H9 (cell line): ENCODE measurements around the gene PLS3. TPM values are rescaled to one million over a fixed set of nuclear protein-coding genes. Genes with fewer than 3 reads are reported as not detected.

ENCODE experiments used
- DNase-seq: peaks from one replicate; pipeline ENCODE4 v3.0.0-alpha.2; 2017
- H2AFZ ChIP-seq: one replicate; pipeline ENCODE4 v1.6.1; 2013; ENCODE audit warnings: mild to moderate bottlenecking, low read length, control low read depth, moderate library complexity
- H2AK5ac ChIP-seq: 2 replicates; pipeline ENCODE4 v1.6.1; 2013; ENCODE audit warnings: low read length, control low read depth, mixed read lengths; ENCODE audit not compliant: insufficient read length
- H2BK120ac ChIP-seq: one replicate; pipeline ENCODE4 v1.6.1; 2013; ENCODE audit warnings: low read depth, mild to moderate bottlenecking, low read length, control low read depth, inconsistent platforms; ENCODE audit not compliant: poor library complexity, severe bottlenecking
- H2BK12ac ChIP-seq: 2 replicates; pipeline ENCODE4 v1.6.1; 2013; ENCODE audit warnings: low read length, control low read depth, mixed read lengths, low read depth; ENCODE audit not compliant: insufficient read length
- H2BK15ac ChIP-seq: 2 replicates; pipeline ENCODE4 v1.6.1; 2013; ENCODE audit warnings: low read depth, low read length, control low read depth
- H2BK20ac ChIP-seq: one replicate; pipeline ENCODE4 v1.6.1; 2013; ENCODE audit warnings: low read depth, mild to moderate bottlenecking, low read length, control low read depth, inconsistent platforms; ENCODE audit not compliant: poor library complexity, severe bottlenecking
- H2BK5ac ChIP-seq: 2 replicates; pipeline ENCODE4 v1.6.1; 2013; ENCODE audit warnings: low read length, control low read depth, mixed read lengths; ENCODE audit not compliant: insufficient read length
- H3K14ac ChIP-seq: 2 replicates; pipeline ENCODE4 v1.6.1; 2013; ENCODE audit warnings: low read length, control low read depth; ENCODE audit not compliant: insufficient read depth
- H3K18ac ChIP-seq: 2 replicates; pipeline ENCODE4 v1.6.1; 2013; ENCODE audit warnings: low read depth, mild to moderate bottlenecking, mixed read lengths, low read length, control low read depth; ENCODE audit not compliant: insufficient read length
- H3K23ac ChIP-seq: 2 replicates; pipeline ENCODE4 v1.6.1; 2013; ENCODE audit warnings: low read length, control low read depth, mixed read lengths, low read depth; ENCODE audit not compliant: insufficient read length
- H3K23me2 ChIP-seq: 2 replicates; pipeline ENCODE4 v1.6.1; 2013; ENCODE audit warnings: low read depth, mild to moderate bottlenecking, mixed read lengths, low read length, control low read depth; ENCODE audit not compliant: insufficient read length, poor library complexity, severe bottlenecking
- H3K27ac ChIP-seq: 2 replicates; pipeline ENCODE4 v1.5.1; 2013; ENCODE audit warnings: low read length, control low read depth, mixed read lengths, low read depth; ENCODE audit not compliant: insufficient read length
- H3K27me3 ChIP-seq: 2 replicates; pipeline ENCODE4 v1.6.1; 2013; ENCODE audit warnings: low read length, control low read depth, inconsistent platforms; ENCODE audit not compliant: insufficient read depth
- H3K4ac ChIP-seq: 2 replicates; pipeline ENCODE4 v1.6.1; 2013; ENCODE audit warnings: low read depth, mild to moderate bottlenecking, control low read depth, inconsistent platforms, low read length, moderate library complexity
- H3K4me1 ChIP-seq: 2 replicates; pipeline ENCODE4 v1.6.1; 2013; ENCODE audit warnings: low read length, control low read depth, inconsistent platforms; ENCODE audit not compliant: insufficient read depth
- H3K4me2 ChIP-seq: 2 replicates; pipeline ENCODE4 v1.6.1; 2013; ENCODE audit warnings: low read length, control low read depth, mixed read lengths; ENCODE audit not compliant: insufficient read length, insufficient read depth
- H3K56ac ChIP-seq: 2 replicates; pipeline ENCODE4 v1.6.1; 2013; ENCODE audit warnings: low read depth, mild to moderate bottlenecking, mixed read lengths, low read length, control low read depth; ENCODE audit not compliant: insufficient read length
- H3K79me1 ChIP-seq: 2 replicates; pipeline ENCODE4 v1.6.1; 2013; ENCODE audit warnings: low read depth, mild to moderate bottlenecking, moderate library complexity, low read length, control low read depth, inconsistent platforms; ENCODE audit not compliant: insufficient read depth, poor library complexity, severe bottlenecking
- H3K79me2 ChIP-seq: 2 replicates; pipeline ENCODE4 v1.6.1; 2013; ENCODE audit warnings: low read length, control low read depth, inconsistent platforms; ENCODE audit not compliant: insufficient read depth
- H3K9ac ChIP-seq: 2 replicates; pipeline ENCODE4 v1.6.1; 2013; ENCODE audit warnings: low read length, control low read depth, mixed read lengths; ENCODE audit not compliant: insufficient read length; ENCODE audit errors: extremely low read depth
- H3K9me3 ChIP-seq: one replicate; pipeline ENCODE4 v1.6.1; 2013; ENCODE audit warnings: low read depth, low read length, inconsistent platforms; ENCODE audit not compliant: control insufficient read depth
- H3T11ph ChIP-seq: one replicate; pipeline ENCODE4 v1.6.1; 2013; ENCODE audit warnings: mild to moderate bottlenecking, low read length, control low read depth, inconsistent platforms
- H4K20me1 ChIP-seq: one replicate; pipeline ENCODE4 v1.6.1; 2013; ENCODE audit not compliant: control insufficient read depth, insufficient read length, insufficient read depth
- H4K5ac ChIP-seq: 2 replicates; pipeline ENCODE4 v1.6.1; 2013; ENCODE audit warnings: low read depth, mild to moderate bottlenecking, mixed read lengths, low read length, control low read depth; ENCODE audit not compliant: insufficient read length
- H4K8ac ChIP-seq: replicated peaks from 2 replicates; pipeline ENCODE4 v1.6.1; 2013; ENCODE audit warnings: low read length, control low read depth, mixed read lengths, low read depth; ENCODE audit not compliant: insufficient read length
- H4K91ac ChIP-seq: 2 replicates; pipeline ENCODE4 v1.6.1; 2013; ENCODE audit warnings: low read depth, mild to moderate bottlenecking, moderate library complexity, mixed read lengths, low read length, control low read depth; ENCODE audit not compliant: insufficient read length
- H3K27ac Mint-ChIP-seq, 3 experiments: 2 replicates in 2 of 3; 3 replicates in 1 of 3; pipeline ENCODE4 v1.8.0; 2020 to 2021; ENCODE audit warnings: mixed read lengths in 3 of 3, mild to moderate bottlenecking in 1 of 3, moderate library complexity in 1 of 3
- H3K27me3 Mint-ChIP-seq: 2 replicates; pipeline ENCODE4 v1.8.0; 2021; ENCODE audit warnings: low read depth, mild to moderate bottlenecking, moderate library complexity, mixed read lengths
- H3K36me3 Mint-ChIP-seq, 3 experiments: 2 replicates in 2 of 3; 3 replicates in 1 of 3; pipeline ENCODE4 v1.8.0; 2020 to 2021; ENCODE audit warnings: low read depth in 3 of 3, mixed read lengths in 3 of 3; ENCODE audit not compliant: insufficient read depth in 1 of 3
- H3K4me1 Mint-ChIP-seq, 2 experiments: 2 replicates each; pipeline ENCODE4 v1.8.0; 2020; ENCODE audit warnings: mixed read lengths in 2 of 2
- H3K4me3 Mint-ChIP-seq, 2 experiments: 2 replicates in 1 of 2; 3 replicates in 1 of 2; pipeline ENCODE4 v1.8.0; 2020 to 2021; ENCODE audit warnings: mild to moderate bottlenecking in 2 of 2, mixed read lengths in 2 of 2, moderate library complexity in 1 of 2
- H3K9me3 Mint-ChIP-seq, 2 experiments: 2 replicates in 1 of 2; 3 replicates in 1 of 2; pipeline ENCODE4 v1.8.0; 2020; ENCODE audit warnings: mild to moderate bottlenecking in 2 of 2, mixed read lengths in 2 of 2, moderate library complexity in 1 of 2
- CTCF ChIP-seq: fragments of 200-600 bp; sonication (generic); conservative IDR thresholded peaks from 3 replicates; pipeline ENCODE4 v1.8.0; 2021; ENCODE audit warnings: antibody characterized with exemption, mild to moderate bottlenecking
- WGBS: extraction: QIAGEN DNeasy Blood & Tissue Kit; methylation state at CpG from one replicate; pipeline ENCODE4 v1.1.7; 2013; ENCODE audit warnings: missing lambda C conversion rate, low lambda C conversion rate, mixed read lengths; ENCODE audit not compliant: insufficient read length; ENCODE audit errors: extremely low coverage; 5-methylcytosine and 5-hydroxymethylcytosine counted together
- total RNA-seq: library from RNA; stranded (reverse); gene quantifications from 2 replicates; pipeline ENCODE4 v1.2.1, GENCODE V29; 2021

Gene PLS3
- total RNA-seq, 1 experiment from 2014 or later, result 315 TPM

DNA sequence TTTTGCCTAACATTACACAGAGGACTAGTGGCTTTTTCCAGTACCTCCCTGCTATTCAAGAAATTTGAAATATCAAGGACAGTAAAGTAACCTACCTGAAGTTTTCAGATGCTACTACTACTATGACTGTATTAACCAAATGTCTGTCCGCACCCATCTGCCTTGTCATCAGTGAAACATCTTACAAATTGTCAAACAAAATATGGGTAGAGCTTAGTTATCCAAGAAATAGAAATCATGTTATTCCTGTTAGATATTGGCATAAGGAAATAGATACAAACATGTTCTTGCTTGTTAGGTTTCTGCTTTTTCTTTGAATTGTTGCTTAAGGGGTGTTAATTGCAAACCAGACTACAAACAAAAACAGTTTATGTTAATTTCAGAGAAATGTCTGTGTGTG, 63.9 kb downstream of the PLS3 start:
- no peak overlapping the region for H3K23ac ChIP-seq
- H2BK20ac ChIP-seq, result no peak overlapping the region
- H3K56ac ChIP-seq, result no peak overlapping the region
- H4K20me1 ChIP-seq, result no peaks in the 10 kb centered on the region
- H3T11ph ChIP-seq, result no peak overlapping the region
- no peaks in the 10 kb centered on the region for H3K27me3 ChIP-seq
- H3K79me1 ChIP-seq, result no peaks in the 10 kb centered on the region
- H3K36me3 Mint-ChIP-seq, result peaks cover 5 to 52% (median 48%) of the 10 kb centered on the region in 3 experiments; a peak in 6 of 7 replicates
- H3K23me2 ChIP-seq, result no peaks in the 10 kb centered on the region
- no peak overlapping the region for H4K8ac ChIP-seq
- TF ChIP-seq CTCF, result no peak
- H2BK120ac ChIP-seq, result no peak overlapping the region
- H3K4me2 ChIP-seq, result no peak overlapping the region
- no peak overlapping the region for H2AFZ ChIP-seq
- DNase-seq, result no peak
- no peaks in the 10 kb centered on the region for H3K79me2 ChIP-seq
- H4K5ac ChIP-seq, result no peak overlapping the region
- H3K4ac ChIP-seq, result no peak overlapping the region
- H3K27ac Mint-ChIP-seq, result peak overlapping the region in 2 of 3 experiments; percentile 22 to 92; a peak in 3 of 7 replicates
- no peak overlapping the region for H3K14ac ChIP-seq
- no peaks in the 10 kb centered on the region for H3K4me1 ChIP-seq
- no peak overlapping the region for H2BK12ac ChIP-seq
- H4K91ac ChIP-seq, result no peak overlapping the region
- no peak overlapping the region for H3K4me3 Mint-ChIP-seq
- H3K18ac ChIP-seq, result no peak overlapping the region
- no CpG with 5 or more reads among the region's 1 CpG for WGBS
- H3K27ac ChIP-seq, result no peak overlapping the region
- H3K9ac ChIP-seq, result no peak overlapping the region
- H2AK5ac ChIP-seq, result no peak overlapping the region
- peaks cover 22% of the 10 kb centered on the region in 2 experiments for H3K4me1 Mint-ChIP-seq
- H3K9me3 Mint-ChIP-seq, result no peaks in the 10 kb centered on the region
- H3K27me3 Mint-ChIP-seq, result no peaks in the 10 kb centered on the region
- no peak overlapping the region for H2BK5ac ChIP-seq
- no peaks in the 10 kb centered on the region for H3K9me3 ChIP-seq
- H2BK15ac ChIP-seq, result no peak overlapping the region
